GM12878 (cell line): ENCODE results near the gene GOLGA6L10. TPM values are rescaled to one million over a fixed set of nuclear protein-coding genes. Genes with fewer than 3 reads are reported as not detected.
"Not testable (repeated sequence)": the region's sequence is repeated elsewhere in the genome, so short reads cannot be mapped to it uniquely, and the experiment has no call there.

Experiments used
- ATAC-seq: fragments of 200-7000 bp; cut with Tn5 transposase; 3 replicates; pipeline ENCODE4 v1.9.1; 2020; ENCODE audit warnings: mild to moderate bottlenecking, moderate library complexity
- BruUV-seq: library from RNA; stranded (reverse); fragments of 400-500 nt; replicated peaks from 2 replicates; lab custom pipeline; 2021; lab: Mats Ljungman, UMichigan
- CTCF ChIA-PET: fragments of 300-600 bp; sonication (Branson Sonifier 250); formaldehyde crosslinking; extraction: SDS; loops from one replicate; lab custom pipeline; 2021; ENCODE audit warnings: inconsistent platforms; lab: Yijun Ruan, JAX
- POLR2A ChIA-PET: fragments of 350-600 bp; formaldehyde crosslinking; extraction: SDS; loops from one replicate; lab custom pipeline; 2021; ENCODE audit warnings: inconsistent platforms; lab: Charles Lee
- RAD21 ChIA-PET: fragments of 300-600 bp; sonication (Branson Sonifier 250); formaldehyde crosslinking; loops from one replicate; lab custom pipeline; 2023; ENCODE audit warnings: antibody characterized with exemption; ENCODE audit not compliant: unreplicated experiment; lab: Charles Lee
- SMC1A ChIA-PET: fragments of 300-600 bp; sonication (Branson Sonifier 250); formaldehyde crosslinking; loops from one replicate; lab custom pipeline; 2023; ENCODE audit not compliant: unreplicated experiment, uncharacterized antibody; lab: Charles Lee
- DNase-seq: peaks from one replicate; pipeline ENCODE4 v3.0.0-alpha.2; 2011; ENCODE audit warnings: low read depth, low spot score
- FAIRE-seq: peaks from 3 replicates; lab custom pipeline; 2011; peaks lifted over from hg19 to GRCh38; lab: Jason Lieb, UNC
- H2AFZ ChIP-seq: 2 replicates; pipeline ENCODE4 v1.6.0; 2011; ENCODE audit warnings: low read depth, low read length, control low read depth; ENCODE audit not compliant: control insufficient read depth
- H3K27ac ChIP-seq: 2 replicates; pipeline ENCODE4 v1.5.1; 2011; ENCODE audit warnings: control low read depth; ENCODE audit not compliant: control insufficient read depth, insufficient read depth
- H3K27me3 ChIP-seq, 2 experiments: replicated peaks in 1 of 2; 2 replicates each; pipeline versions ENCODE4 v1.6.0 to v1.6.1; 2011; ENCODE audit warnings: low read length in 1 of 2; ENCODE audit not compliant: control insufficient read depth in 2 of 2, insufficient read depth in 2 of 2
- H3K36me3 ChIP-seq, 2 experiments: 2 replicates each; pipeline ENCODE4 v1.5.1; 2011; ENCODE audit warnings: low read length in 1 of 2; ENCODE audit not compliant: control insufficient read depth in 2 of 2, insufficient read depth in 2 of 2
- H3K4me1 ChIP-seq: 2 replicates; pipeline ENCODE4 v1.6.1; 2011; ENCODE audit warnings: mild to moderate bottlenecking, low read length, moderate library complexity, mixed read lengths; ENCODE audit not compliant: control insufficient read depth, insufficient read depth
- H3K4me2 ChIP-seq: 2 replicates; pipeline ENCODE4 v1.6.0; 2011; ENCODE audit warnings: control low read depth; ENCODE audit not compliant: control insufficient read depth, insufficient read depth
- H3K4me3 ChIP-seq: fragments of 200-600 bp; sonication (generic); 2 replicates; pipeline ENCODE4 v1.5.1; 2016
- H3K79me2 ChIP-seq: 2 replicates; pipeline ENCODE4 v1.6.0; 2011; ENCODE audit warnings: low read length; ENCODE audit not compliant: control insufficient read depth, insufficient read depth
- H3K9ac ChIP-seq: 2 replicates; pipeline ENCODE4 v1.8.0; 2011; ENCODE audit warnings: low read length, control low read depth, mixed read lengths; ENCODE audit not compliant: control insufficient read depth, insufficient read depth
- H3K9me3 ChIP-seq: replicated peaks from 3 replicates; pipeline ENCODE4 v1.5.1; 2011; ENCODE audit warnings: mild to moderate bottlenecking, low read length; ENCODE audit not compliant: control insufficient read depth, insufficient read depth
- H4K20me1 ChIP-seq: 2 replicates; pipeline ENCODE4 v1.6.0; 2011; ENCODE audit not compliant: control insufficient read depth, insufficient read depth
- CREM ChIP-seq: IDR thresholded peaks from 2 replicates; pipeline ENCODE4 v1.6.1; 2014; ENCODE audit warnings: antibody characterized with exemption, low read depth
- MYC ChIP-seq: IDR thresholded peaks from 2 replicates; pipeline ENCODE4 v1.6.1; 2011; ENCODE audit warnings: mild to moderate bottlenecking, low read length, moderate library complexity, inconsistent platforms; ENCODE audit not compliant: insufficient read depth, insufficient replicate concordance, insufficient read length, severe bottlenecking
- SP1 ChIP-seq: IDR thresholded peaks from one replicate; pipeline ENCODE4 v1.6.1; 2011; ENCODE audit warnings: low read depth, low read length
- TCF3 ChIP-seq: IDR thresholded peaks from 2 replicates; pipeline ENCODE4 v1.6.1; 2012; ENCODE audit warnings: low read depth, mild to moderate bottlenecking, low read length, borderline replicate concordance; ENCODE audit not compliant: insufficient read depth
- WGBS: methylation state at CpG from one replicate; pipeline ENCODE4 v1.1.6; 2016; ENCODE audit warnings: low lambda C conversion rate; ENCODE audit not compliant: insufficient replicate concordance, insufficient coverage; ENCODE audit errors: missing lambda C conversion rate; 5-methylcytosine and 5-hydroxymethylcytosine counted together
- in situ Hi-C: fragments of 300-500 bp; cut with MboI; formaldehyde crosslinking; loops from 9 replicates; pipeline ENCODE4 v1.14.3; 2018; ENCODE audit warnings: mixed read lengths
- intact Hi-C: fragments of 100-400 bp; cut with micrococcal nuclease; formaldehyde crosslinking; loops from one replicate; pipeline ENCODE4 v1.14.2; 2022; ENCODE audit not compliant: unreplicated experiment
- polyA plus RNA-seq, 11 experiments: library from polyadenylated mRNA; depleted of rRNA in 4 of 11; unstranded in 6 of 11; stranded (reverse) in 5 of 11; fragments of >200 nt; fragmentation: Nextera tagmentation in 4 of 11; fragmentation: Illumina TruSeq in 1 of 11; extraction: Ambion mirVana in 4 of 11; extraction: Trizol in 1 of 11; gene quantifications; 1 replicate in 1 of 11; 2 replicates in 10 of 11; pipeline versions ENCODE4 v1.2.1 to v1.2.3, GENCODE V29; 2011 to 2016; ENCODE audit warnings: inconsistent platforms in 2 of 11, missing spikeins in 2 of 11, low read depth in 1 of 11
- total RNA-seq, 4 experiments: library from RNA; depleted of rRNA in 3 of 4; stranded (reverse); fragments of >200 nt in 3 of 4; fragmentation: Illumina TruSeq in 1 of 4; extraction: Trizol in 1 of 4; gene quantifications; 2 replicates each; pipeline versions ENCODE4 v1.2.1 to v1.2.3, GENCODE V29; 2013 to 2021

GOLGA6L10 gene
- total and polyA plus RNA-seq, 10 of the 15 experiments (the other 5 are each of a cell fraction or from before 2014, with no cell fraction given) = 0.68 to 6.7 (median 1.3) TPM

GRCh38 chr15:82312586-82313349, 36.5 kb downstream of the GOLGA6L10 start:
- intact Hi-C loops = no loop called here
- CTCF ChIA-PET = interaction anchor here (0.7 kb wide), 1 partner anchor 29 kb away, joined by 3 read pairs; no protein-coding TSS in a partner anchor
- Histone ChIP-seq H3K9ac (no peak overlapping the region), H3K9me3 (no peaks in the 10 kb centered on the region; the same call in 2 of the 3 replicates), H2AFZ (no peak overlapping the region), H3K79me2 (no peaks in the 10 kb centered on the region), H3K27ac (no peak overlapping the region), H3K4me1 (no peaks in the 10 kb centered on the region), H3K36me3 (no peaks in the 10 kb centered on the region), H3K27me3 (no peaks in the 10 kb centered on the region), H3K4me3 (no peak overlapping the region), H4K20me1 (no peaks in the 10 kb centered on the region), H3K4me2 (no peak overlapping the region)
- ATAC-seq = no peak
- POLR2A ChIA-PET = no interaction called here
- SMC1A ChIA-PET = no interaction called here
- RAD21 ChIA-PET = no interaction called here
- TF ChIP-seq TCF3 (no peak), SP1 (no peak), CREM (no peak), MYC (no peak)
- FAIRE-seq = no peak
- WGBS = 31% methylated on average over 8 of the region's 8 CpGs
- no TSS peak for BruUV-seq
- no peak for DNase-seq
- in situ Hi-C loops = no loop called here

DNA sequence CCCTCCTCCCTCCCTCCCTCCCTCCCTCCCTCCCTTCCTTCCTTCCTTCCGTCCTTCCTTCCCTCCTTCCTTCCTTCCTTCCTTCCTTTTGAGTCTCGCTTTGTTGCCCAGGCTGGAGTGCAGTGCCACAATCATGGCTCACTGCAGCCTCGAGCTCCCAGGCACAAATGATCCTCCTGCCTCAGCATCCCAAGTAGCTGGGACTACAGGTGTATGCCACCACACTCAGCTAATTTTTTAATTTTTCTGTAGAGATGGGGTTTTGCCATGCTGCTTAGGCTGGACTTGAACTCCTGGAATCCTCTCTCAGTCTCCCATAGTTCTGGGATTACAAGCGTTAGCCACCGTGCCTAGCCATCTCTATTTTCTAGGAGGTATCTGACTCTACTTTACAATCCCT, 38.0 kb downstream of the GOLGA6L10 start:
- H3K27ac ChIP-seq, BruUV-seq, intact Hi-C loops, H3K4me1 ChIP-seq, SMC1A ChIA-PET, H4K20me1 ChIP-seq, H3K9ac ChIP-seq, FAIRE-seq, H3K27me3 ChIP-seq, H2AFZ ChIP-seq, H3K79me2 ChIP-seq, H3K9me3 ChIP-seq, POLR2A ChIA-PET, CTCF ChIA-PET, ATAC-seq, H3K4me3 ChIP-seq, DNase-seq, RAD21 ChIA-PET, H3K4me2 ChIP-seq, H3K36me3 ChIP-seq, in situ Hi-C loops: not testable (repeated sequence)
- 67% methylated on average over 3 of the region's 5 CpGs for WGBS
